SK-N-SH treated with all-trans-retinoic acid at 6 μM for 48 hours (cell line): ENCODE data around the gene ITCH.

Source experiments
- ARNTL ChIP-seq: fragments of 450-650 bp; formaldehyde crosslinking; IDR thresholded peaks from 2 replicates; pipeline ENCODE4 v1.5.0; 2020; ENCODE audit warnings: low read depth, mild to moderate bottlenecking, moderate library complexity, borderline replicate concordance
- CSDC2 ChIP-seq: fragments of 250-450 bp; sonication (Bioruptor Pico); IDR thresholded peaks from 2 replicates; pipeline ENCODE4 v1.5.0; 2020; ENCODE audit warnings: mild to moderate bottlenecking, moderate library complexity
- ESRRG ChIP-seq: fragments of 250-450 bp; sonication (Bioruptor Pico); IDR thresholded peaks from 2 replicates; pipeline ENCODE4 v1.6.1; 2021; ENCODE audit warnings: mild to moderate bottlenecking
- ISL1 ChIP-seq: fragments of 250-450 bp; sonication (Bioruptor Pico); IDR thresholded peaks from 2 replicates; pipeline ENCODE4 v2.1.2; 2022; ENCODE audit warnings: mild to moderate bottlenecking, moderate library complexity
- RARB ChIP-seq: fragments of 250-450 bp; sonication (Bioruptor Pico); IDR thresholded peaks from 2 replicates; pipeline ENCODE4 v1.8.0; 2021; ENCODE audit warnings: mild to moderate bottlenecking, moderate library complexity
- TCF4 ChIP-seq: fragments of 250-450 bp; sonication (Bioruptor Pico); IDR thresholded peaks from 2 replicates; pipeline ENCODE4 v1.8.0; 2021; ENCODE audit warnings: mild to moderate bottlenecking, moderate library complexity, borderline replicate concordance
- ZC3H10 ChIP-seq: fragments of 250-450 bp; sonication (Bioruptor Pico); IDR thresholded peaks from 2 replicates; pipeline ENCODE4 v1.5.1; 2021; ENCODE audit warnings: mild to moderate bottlenecking, moderate library complexity
- ZFP3 ChIP-seq: fragments of 250-450 bp; sonication (Bioruptor Pico); IDR thresholded peaks from 2 replicates; pipeline ENCODE4 v1.5.0; 2020; ENCODE audit warnings: mild to moderate bottlenecking, moderate library complexity
- ZFP30 ChIP-seq: fragments of 450-650 bp; formaldehyde crosslinking; IDR thresholded peaks from 2 replicates; pipeline ENCODE4 v1.5.0; 2022; ENCODE audit warnings: mild to moderate bottlenecking, moderate library complexity
- ZNF565 ChIP-seq: fragments of 450-650 bp; formaldehyde crosslinking; conservative IDR thresholded peaks from 2 replicates; pipeline ENCODE4 v1.5.0; 2020; ENCODE audit warnings: low read depth, mild to moderate bottlenecking, moderate library complexity
- TF ChIP-seq, protein P1 (sequence below): fragments of 250-450 bp; sonication (Bioruptor Pico); IDR thresholded peaks from 2 replicates; pipeline ENCODE4 v1.8.0; 2020; ENCODE audit warnings: mild to moderate bottlenecking, moderate library complexity, borderline replicate concordance

DNA sequence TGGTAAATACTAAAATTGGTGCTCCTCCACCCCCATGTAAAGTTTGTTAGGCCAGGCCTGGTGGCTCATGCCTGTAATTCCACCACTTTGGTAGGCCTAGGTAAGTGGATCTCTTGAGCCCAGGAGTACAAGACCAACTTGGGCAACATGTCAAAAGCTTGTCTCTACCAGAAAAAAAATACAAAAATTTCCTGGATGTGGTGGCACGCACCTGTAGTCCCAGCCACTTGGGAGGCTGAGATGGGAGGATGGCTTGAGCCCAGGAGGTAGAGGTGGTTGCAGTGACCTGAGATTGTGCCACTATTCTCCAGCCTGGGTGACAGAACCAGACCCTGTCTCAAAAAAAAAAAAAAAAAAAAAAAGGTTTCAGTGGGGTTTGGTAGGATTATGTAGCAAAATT, 41.7 kb downstream of the ITCH start:
- TF ChIP-seq ZFP30 (CRISPR knock-in tag) (no peak), CSDC2 (CRISPR knock-in tag) (no peak), ZNF565 (CRISPR knock-in tag) (no peak), ISL1 (CRISPR knock-in tag) (no peak), ZC3H10 (CRISPR knock-in tag) (no peak), ESRRG (CRISPR knock-in tag) (no peak), TCF4 (no peak), ZFP3 (CRISPR knock-in tag) (no peak), RARB (CRISPR knock-in tag) (no peak), ARNTL (CRISPR knock-in tag) (no peak)
- TF ChIP-seq, protein P1, sequence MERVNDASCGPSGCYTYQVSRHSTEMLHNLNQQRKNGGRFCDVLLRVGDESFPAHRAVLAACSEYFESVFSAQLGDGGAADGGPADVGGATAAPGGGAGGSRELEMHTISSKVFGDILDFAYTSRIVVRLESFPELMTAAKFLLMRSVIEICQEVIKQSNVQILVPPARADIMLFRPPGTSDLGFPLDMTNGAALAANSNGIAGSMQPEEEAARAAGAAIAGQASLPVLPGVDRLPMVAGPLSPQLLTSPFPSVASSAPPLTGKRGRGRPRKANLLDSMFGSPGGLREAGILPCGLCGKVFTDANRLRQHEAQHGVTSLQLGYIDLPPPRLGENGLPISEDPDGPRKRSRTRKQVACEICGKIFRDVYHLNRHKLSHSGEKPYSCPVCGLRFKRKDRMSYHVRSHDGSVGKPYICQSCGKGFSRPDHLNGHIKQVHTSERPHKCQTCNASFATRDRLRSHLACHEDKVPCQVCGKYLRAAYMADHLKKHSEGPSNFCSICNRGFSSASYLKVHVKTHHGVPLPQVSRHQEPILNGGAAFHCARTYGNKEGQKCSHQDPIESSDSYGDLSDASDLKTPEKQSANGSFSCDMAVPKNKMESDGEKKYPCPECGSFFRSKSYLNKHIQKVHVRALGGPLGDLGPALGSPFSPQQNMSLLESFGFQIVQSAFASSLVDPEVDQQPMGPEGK (CRISPR knock-in tag) = no peak
